ENCODE data around the gene RNU4-1. TPM values are rescaled to one million over a fixed set of nuclear protein-coding genes. Genes with fewer than 3 reads are reported as not detected.

The RNU4-1 gene
- total RNA-seq, 1 experiment from 2014 or later = 2,323 TPM

DNA sequence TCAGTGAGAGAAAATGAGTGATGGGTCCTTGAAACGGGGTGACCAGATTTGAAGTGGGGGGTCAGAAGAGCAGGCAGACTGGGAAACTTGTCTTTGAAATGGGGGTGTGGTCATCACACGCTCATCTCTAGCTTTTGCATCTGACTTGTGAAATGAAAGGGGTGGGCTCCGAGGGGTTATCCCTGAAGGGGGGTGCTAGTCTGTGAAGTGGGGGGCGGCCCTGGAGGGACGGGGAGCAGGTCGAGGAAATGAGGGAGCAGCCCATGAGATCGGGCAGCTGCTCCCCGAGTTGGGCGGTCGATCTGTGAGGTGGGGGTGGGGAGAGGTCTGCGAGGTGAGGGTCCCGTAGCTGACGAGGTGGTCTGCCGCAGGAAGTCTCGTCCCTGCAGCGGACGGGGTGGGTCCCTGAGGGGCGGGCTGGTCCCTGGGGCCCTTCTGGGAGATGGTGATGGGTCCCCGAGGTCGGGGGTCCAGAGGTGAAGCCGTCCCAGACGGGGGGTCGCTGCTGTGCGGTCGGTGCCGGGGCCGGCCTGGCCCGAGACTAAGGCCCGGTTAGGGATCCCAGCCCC, 28.0 kb downstream of the RNU4-1 start:
- Histone ChIP-seq H2AFZ (ENCODE audit: low read depth, low read length, poor library complexity, severe bottlenecking) (no peak overlapping the region), H3K27ac (ENCODE audit: low read depth, low read length) (peak overlapping the region; percentile 93), H3K27me3 (ENCODE audit: insufficient read depth, low read length) (no peaks in the 10 kb centered on the region), H4K20me1 (ENCODE audit: insufficient read depth) (no peaks in the 10 kb centered on the region), H3K9ac (ENCODE audit: low read length) (peak overlapping the region; percentile 89), H3K79me2 (ENCODE audit: insufficient read depth, low read length) (peaks cover 54% of the 10 kb centered on the region), H3K4me1 (ENCODE audit: control insufficient read depth in 1 of 2, insufficient read depth in 2 of 2, low read length in 2 of 2) (peaks cover 41 to 60% of the 10 kb centered on the region in 2 experiments), H3K36me3 (ENCODE audit: control insufficient read depth in 1 of 2, insufficient read depth in 2 of 2, low read length in 2 of 2) (peaks cover 0 to 7% of the 10 kb centered on the region in 2 experiments; a peak in 1 of 4 replicates), H3K4me2 (ENCODE audit: low read length) (peak overlapping the region; percentile 85), H3K9me2 (ENCODE audit: insufficient read depth) (no peaks in the 10 kb centered on the region), H3K9me3 (ENCODE audit: control insufficient read depth in 1 of 2, insufficient read depth in 1 of 2, low read depth in 1 of 2, low read length in 2 of 2) (no peaks in the 10 kb centered on the region), H3K4me3 (replicated peaks in 1 of 2; ENCODE audit: low read depth in 1 of 2, low read length in 2 of 2) (peak overlapping the region; percentile 66 to 85)
- TF ChIP-seq, protein P1, sequence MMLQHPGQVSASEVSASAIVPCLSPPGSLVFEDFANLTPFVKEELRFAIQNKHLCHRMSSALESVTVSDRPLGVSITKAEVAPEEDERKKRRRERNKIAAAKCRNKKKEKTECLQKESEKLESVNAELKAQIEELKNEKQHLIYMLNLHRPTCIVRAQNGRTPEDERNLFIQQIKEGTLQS (IDR thresholded peaks at IDR 0.05) = no peak
- TF ChIP-seq POLR2AphosphoS5 (IDR thresholded peaks at IDR 0.05; ENCODE audit: low read depth, low read length) (no peak), ZFX (IDR thresholded peaks at IDR 0.05) (no peak; the same call in 1 of the 2 replicates), EZH2phosphoT487 (IDR thresholded peaks at IDR 0.05; ENCODE audit: borderline replicate concordance) (no peak), EZH2 (IDR thresholded peaks at IDR 0.05) (no peak), ELF1 (IDR thresholded peaks at IDR 0.05; ENCODE audit: borderline replicate concordance, low read depth) (no peak), JUND (IDR thresholded peaks at IDR 0.05) (no peak)
- TF ChIP-seq, protein P2, sequence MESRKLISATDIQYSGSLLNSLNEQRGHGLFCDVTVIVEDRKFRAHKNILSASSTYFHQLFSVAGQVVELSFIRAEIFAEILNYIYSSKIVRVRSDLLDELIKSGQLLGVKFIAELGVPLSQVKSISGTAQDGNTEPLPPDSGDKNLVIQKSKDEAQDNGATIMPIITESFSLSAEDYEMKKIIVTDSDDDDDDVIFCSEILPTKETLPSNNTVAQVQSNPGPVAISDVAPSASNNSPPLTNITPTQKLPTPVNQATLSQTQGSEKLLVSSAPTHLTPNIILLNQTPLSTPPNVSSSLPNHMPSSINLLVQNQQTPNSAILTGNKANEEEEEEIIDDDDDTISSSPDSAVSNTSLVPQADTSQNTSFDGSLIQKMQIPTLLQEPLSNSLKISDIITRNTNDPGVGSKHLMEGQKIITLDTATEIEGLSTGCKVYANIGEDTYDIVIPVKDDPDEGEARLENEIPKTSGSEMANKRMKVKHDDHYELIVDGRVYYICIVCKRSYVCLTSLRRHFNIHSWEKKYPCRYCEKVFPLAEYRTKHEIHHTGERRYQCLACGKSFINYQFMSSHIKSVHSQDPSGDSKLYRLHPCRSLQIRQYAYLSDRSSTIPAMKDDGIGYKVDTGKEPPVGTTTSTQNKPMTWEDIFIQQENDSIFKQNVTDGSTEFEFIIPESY (IDR thresholded peaks at IDR 0.05; ENCODE audit: extremely low read depth, insufficient replicate concordance, low read length) = no peak
- ATAC-seq (no peak), DNase-seq (ENCODE audit: low read depth, low spot score) (no peak)
- intact Hi-C loops (cut with micrococcal nuclease) = loop anchor here (1.0 kb wide), 1 partner anchor 37 kb away; no protein-coding TSS in a partner anchor
- ChIA-PET CTCF (interaction anchor here (0.6 to 8.7 kb wide), 16 partner anchors 8 to 253 kb away, joined by 3 to 181 read pairs (median 6); partner anchors contain the start of genes RAB35, RNU4-2 and RPLP0), POLR2A (interaction anchor here (0.8 to 8.6 kb wide), 6 partner anchors 8 to 69 kb away, joined by 3 to 123 read pairs (median 24); partner anchors contain the start of genes RNU4-1, RNU4-2 and RPLP0), RAD21 (ENCODE audit: low non-redundant PET in 1 of 2, low total read pairs in 2 of 2, uncharacterized antibody in 2 of 2, unreplicated experiment in 2 of 2) (interaction anchor here (0.6 to 6.5 kb wide), 9 partner anchors 26 to 64 kb away, joined by 3 to 62 read pairs (median 6); partner anchors contain the start of genes RNU4-2 (in 1 of the 2) and RPLP0 (in 1 of the 2))
- BruUV-seq (replicated peaks) = no TSS peak
